T47D (cell line): ENCODE data around the gene UNC119.
"Not testable (repeated sequence)": the region's sequence is repeated elsewhere in the genome, so short reads cannot be mapped to it uniquely, and the experiment has no call there.

Experiments
- DNase-seq, 2 experiments: peaks; one replicate each; pipeline versions ENCODE4 v3.0.0 to v3.0.0-alpha.2; 2011 to 2012; ENCODE audit warnings: low read depth in 1 of 2, low spot score in 1 of 2
- JUND ChIP-seq: IDR thresholded peaks from 2 replicates; pipeline ENCODE4 v1.6.1; 2012; ENCODE audit warnings: low read depth
- in situ Hi-C: cut with HindIII; loops from 2 replicates; pipeline ENCODE4 v1.10.0; 2016; ENCODE audit warnings: low sequenced_read_pairs, low pct_unique_long_range_greater_than_20kb

Gene UNC119

GRCh38 chr17:28578246-28579195 lies 26.1 kb upstream of the UNC119 start:
- in situ Hi-C loops = no loop called here
- DNase-seq = no peak
- TF ChIP-seq JUND = no peak

GRCh38 chr17:28577466-28577824 lies 25.0 kb upstream of the UNC119 start:
- no peak for TF ChIP-seq JUND
- DNase-seq = no peak
- in situ Hi-C loops = no loop called here

- in situ Hi-C loops = no loop called here
- TF ChIP-seq JUND = no peak
- DNase-seq = peak; percentile 97 to 98
Measured at GRCh38 chr17:28576758-28577465, 24.5 kb upstream of the UNC119 start, which contains the start of gene ALDOC. Gene ALDOC, minus strand, starts transcription at chr17:28576895. Its CDS starts 1,363 bp downstream, at chr17:28575532.

GRCh38 chr17:28576016-28576415 lies 23.6 kb upstream of the UNC119 start:
- in situ Hi-C loops, DNase-seq: not testable (repeated sequence)

- DNase-seq = no peak
- TF ChIP-seq JUND = no peak
- in situ Hi-C loops = no loop called here
Measured at GRCh38 chr17:28575126-28575795, 22.8 kb upstream of the UNC119 start.

- TF ChIP-seq JUND = no peak
- in situ Hi-C loops = no loop called here
- peak in 1 of 2 experiments; percentile 41 for DNase-seq
Measured at GRCh38 chr17:28574526-28574925, 22.1 kb upstream of the UNC119 start.

GRCh38 chr17:28573966-28574480 lies 21.6 kb upstream of the UNC119 start:
- in situ Hi-C loops = no loop called here
- no peak for DNase-seq

GRCh38 chr17:28573521-28573920 lies 21.1 kb upstream of the UNC119 start:
- TF ChIP-seq JUND = no peak
- in situ Hi-C loops = no loop called here

More at GRCh38 chr17:28573966-28574480, 21.6 kb upstream of the UNC119 start:
- TF ChIP-seq JUND = no peak

GRCh38 chr17:28573040-28573380 lies 20.6 kb upstream of the UNC119 start:
- TF ChIP-seq JUND = no peak
- DNase-seq = no peak
- in situ Hi-C loops = no loop called here

More at GRCh38 chr17:28573521-28573920, 21.1 kb upstream of the UNC119 start:
- no peak for DNase-seq

- in situ Hi-C loops = no loop called here
- no peak for DNase-seq
- no peak for TF ChIP-seq JUND
Measured at GRCh38 chr17:28572259-28573039, 20.0 kb upstream of the UNC119 start.

GRCh38 chr17:28571361-28572122 lies 19.1 kb upstream of the UNC119 start, which contains the start of gene PIGS:
Gene PIGS, minus strand, starts transcription at chr17:28571524. Its CDS starts 28 bp downstream, at chr17:28571496.
- in situ Hi-C loops = no loop called here
- DNase-seq = peak; percentile 96 to 98
- no peak for TF ChIP-seq JUND
